ENCODE results near the gene HSD17B11. TPM values are rescaled to one million over a fixed set of nuclear protein-coding genes. Genes with fewer than 3 reads are reported as not detected.

The HSD17B11 gene
- total RNA-seq, 1 experiment from 2014 or later: 47.4 TPM

DNA sequence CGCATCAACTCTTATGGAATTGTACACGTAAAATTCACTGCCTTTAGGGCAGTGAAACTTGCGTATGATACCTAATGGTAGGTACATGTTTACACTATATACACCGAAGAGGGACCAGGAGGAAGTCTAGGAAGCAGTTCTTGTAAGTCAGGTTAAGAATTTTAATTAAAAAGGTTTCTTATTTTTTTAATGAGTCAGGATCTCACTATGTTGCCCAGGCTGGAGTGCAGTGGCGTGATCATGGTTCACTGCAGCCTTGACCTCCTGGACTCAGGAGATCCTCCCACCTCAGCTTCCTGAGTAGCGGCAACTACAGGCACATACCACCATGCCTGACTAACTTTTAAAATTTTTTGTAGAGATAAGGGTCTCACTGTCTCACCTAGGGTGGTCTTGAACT is 38.0 kb upstream of the HSD17B11 start (continued):
- TF ChIP-seq, protein P1, sequence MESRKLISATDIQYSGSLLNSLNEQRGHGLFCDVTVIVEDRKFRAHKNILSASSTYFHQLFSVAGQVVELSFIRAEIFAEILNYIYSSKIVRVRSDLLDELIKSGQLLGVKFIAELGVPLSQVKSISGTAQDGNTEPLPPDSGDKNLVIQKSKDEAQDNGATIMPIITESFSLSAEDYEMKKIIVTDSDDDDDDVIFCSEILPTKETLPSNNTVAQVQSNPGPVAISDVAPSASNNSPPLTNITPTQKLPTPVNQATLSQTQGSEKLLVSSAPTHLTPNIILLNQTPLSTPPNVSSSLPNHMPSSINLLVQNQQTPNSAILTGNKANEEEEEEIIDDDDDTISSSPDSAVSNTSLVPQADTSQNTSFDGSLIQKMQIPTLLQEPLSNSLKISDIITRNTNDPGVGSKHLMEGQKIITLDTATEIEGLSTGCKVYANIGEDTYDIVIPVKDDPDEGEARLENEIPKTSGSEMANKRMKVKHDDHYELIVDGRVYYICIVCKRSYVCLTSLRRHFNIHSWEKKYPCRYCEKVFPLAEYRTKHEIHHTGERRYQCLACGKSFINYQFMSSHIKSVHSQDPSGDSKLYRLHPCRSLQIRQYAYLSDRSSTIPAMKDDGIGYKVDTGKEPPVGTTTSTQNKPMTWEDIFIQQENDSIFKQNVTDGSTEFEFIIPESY (IDR thresholded peaks at IDR 0.05; ENCODE audit: extremely low read depth, insufficient replicate concordance, low read length): no peak
- TF ChIP-seq, protein P2, sequence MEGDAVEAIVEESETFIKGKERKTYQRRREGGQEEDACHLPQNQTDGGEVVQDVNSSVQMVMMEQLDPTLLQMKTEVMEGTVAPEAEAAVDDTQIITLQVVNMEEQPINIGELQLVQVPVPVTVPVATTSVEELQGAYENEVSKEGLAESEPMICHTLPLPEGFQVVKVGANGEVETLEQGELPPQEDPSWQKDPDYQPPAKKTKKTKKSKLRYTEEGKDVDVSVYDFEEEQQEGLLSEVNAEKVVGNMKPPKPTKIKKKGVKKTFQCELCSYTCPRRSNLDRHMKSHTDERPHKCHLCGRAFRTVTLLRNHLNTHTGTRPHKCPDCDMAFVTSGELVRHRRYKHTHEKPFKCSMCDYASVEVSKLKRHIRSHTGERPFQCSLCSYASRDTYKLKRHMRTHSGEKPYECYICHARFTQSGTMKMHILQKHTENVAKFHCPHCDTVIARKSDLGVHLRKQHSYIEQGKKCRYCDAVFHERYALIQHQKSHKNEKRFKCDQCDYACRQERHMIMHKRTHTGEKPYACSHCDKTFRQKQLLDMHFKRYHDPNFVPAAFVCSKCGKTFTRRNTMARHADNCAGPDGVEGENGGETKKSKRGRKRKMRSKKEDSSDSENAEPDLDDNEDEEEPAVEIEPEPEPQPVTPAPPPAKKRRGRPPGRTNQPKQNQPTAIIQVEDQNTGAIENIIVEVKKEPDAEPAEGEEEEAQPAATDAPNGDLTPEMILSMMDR (IDR thresholded peaks at IDR 0.05 in 2 of 3, conservative IDR thresholded peaks at IDR 0.05 in 1 of 3; ENCODE audit: borderline replicate concordance in 1 of 3, insufficient read depth in 1 of 3, low read depth in 2 of 3, low read length in 2 of 3): no peak
- TF ChIP-seq SRF (IDR thresholded peaks at IDR 0.05; ENCODE audit: low read depth): no peak
- no peak for TF ChIP-seq ZNF274 (IDR thresholded peaks at IDR 0.05; ENCODE audit: low read depth, low read length)
- TF ChIP-seq SP1 (IDR thresholded peaks at IDR 0.05; ENCODE audit: low read depth): no peak

DNA sequence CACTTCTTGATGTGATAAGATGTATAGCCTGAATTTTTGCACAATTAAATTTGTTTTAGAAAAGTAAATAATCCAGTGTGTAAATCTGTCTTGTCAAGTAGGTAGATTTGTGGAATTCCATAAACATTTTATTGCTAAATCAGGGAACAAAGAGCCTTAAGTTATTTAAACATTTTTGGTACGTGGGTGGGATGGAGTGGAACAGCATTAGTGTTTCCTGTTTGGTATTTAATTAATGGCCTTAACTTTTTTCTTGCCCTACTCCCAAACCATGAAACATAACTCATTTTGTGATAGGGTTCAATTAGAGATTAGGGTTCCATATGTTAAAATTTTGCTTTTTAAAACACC is 36.5 kb upstream of the HSD17B11 start:
- no peak for DNase-seq (ENCODE audit: low read depth, low spot score)
- POLR2A ChIA-PET: interaction anchor here (0.6 kb wide), 1 partner anchor 198 kb away, joined by 3 read pairs; no protein-coding TSS in a partner anchor
- TF ChIP-seq, protein P1 (IDR thresholded peaks at IDR 0.05; ENCODE audit: extremely low read depth, insufficient replicate concordance, low read length): no peak
- no peak for TF ChIP-seq JUND (IDR thresholded peaks at IDR 0.05)
- TF ChIP-seq EGR1 (IDR thresholded peaks at IDR 0.05; ENCODE audit: low read depth): no peak
- TF ChIP-seq, protein P3, sequence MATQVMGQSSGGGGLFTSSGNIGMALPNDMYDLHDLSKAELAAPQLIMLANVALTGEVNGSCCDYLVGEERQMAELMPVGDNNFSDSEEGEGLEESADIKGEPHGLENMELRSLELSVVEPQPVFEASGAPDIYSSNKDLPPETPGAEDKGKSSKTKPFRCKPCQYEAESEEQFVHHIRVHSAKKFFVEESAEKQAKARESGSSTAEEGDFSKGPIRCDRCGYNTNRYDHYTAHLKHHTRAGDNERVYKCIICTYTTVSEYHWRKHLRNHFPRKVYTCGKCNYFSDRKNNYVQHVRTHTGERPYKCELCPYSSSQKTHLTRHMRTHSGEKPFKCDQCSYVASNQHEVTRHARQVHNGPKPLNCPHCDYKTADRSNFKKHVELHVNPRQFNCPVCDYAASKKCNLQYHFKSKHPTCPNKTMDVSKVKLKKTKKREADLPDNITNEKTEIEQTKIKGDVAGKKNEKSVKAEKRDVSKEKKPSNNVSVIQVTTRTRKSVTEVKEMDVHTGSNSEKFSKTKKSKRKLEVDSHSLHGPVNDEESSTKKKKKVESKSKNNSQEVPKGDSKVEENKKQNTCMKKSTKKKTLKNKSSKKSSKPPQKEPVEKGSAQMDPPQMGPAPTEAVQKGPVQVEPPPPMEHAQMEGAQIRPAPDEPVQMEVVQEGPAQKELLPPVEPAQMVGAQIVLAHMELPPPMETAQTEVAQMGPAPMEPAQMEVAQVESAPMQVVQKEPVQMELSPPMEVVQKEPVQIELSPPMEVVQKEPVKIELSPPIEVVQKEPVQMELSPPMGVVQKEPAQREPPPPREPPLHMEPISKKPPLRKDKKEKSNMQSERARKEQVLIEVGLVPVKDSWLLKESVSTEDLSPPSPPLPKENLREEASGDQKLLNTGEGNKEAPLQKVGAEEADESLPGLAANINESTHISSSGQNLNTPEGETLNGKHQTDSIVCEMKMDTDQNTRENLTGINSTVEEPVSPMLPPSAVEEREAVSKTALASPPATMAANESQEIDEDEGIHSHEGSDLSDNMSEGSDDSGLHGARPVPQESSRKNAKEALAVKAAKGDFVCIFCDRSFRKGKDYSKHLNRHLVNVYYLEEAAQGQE (IDR thresholded peaks at IDR 0.05; ENCODE audit: low read depth): no peak
- TF ChIP-seq CBX3 (IDR thresholded peaks at IDR 0.05; ENCODE audit: low read depth): no peak
- no peak for TF ChIP-seq EZH2 (IDR thresholded peaks at IDR 0.05)
- TF ChIP-seq POLR2A (IDR thresholded peaks at IDR 0.05; ENCODE audit: borderline replicate concordance, extremely low read depth, insufficient read depth, insufficient read length): no peak
- no peak for TF ChIP-seq CEBPB (IDR thresholded peaks at IDR 0.05; ENCODE audit: low read depth)
- TF ChIP-seq ELF1 (IDR thresholded peaks at IDR 0.05; ENCODE audit: borderline replicate concordance, low read depth): no peak
- TF ChIP-seq SRF (IDR thresholded peaks at IDR 0.05; ENCODE audit: low read depth): no peak
- TF ChIP-seq TCF7L2 (IDR thresholded peaks at IDR 0.05; ENCODE audit: borderline replicate concordance, extremely low read depth, insufficient read depth, insufficient read length): no peak
- TF ChIP-seq, protein P4, sequence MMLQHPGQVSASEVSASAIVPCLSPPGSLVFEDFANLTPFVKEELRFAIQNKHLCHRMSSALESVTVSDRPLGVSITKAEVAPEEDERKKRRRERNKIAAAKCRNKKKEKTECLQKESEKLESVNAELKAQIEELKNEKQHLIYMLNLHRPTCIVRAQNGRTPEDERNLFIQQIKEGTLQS (IDR thresholded peaks at IDR 0.05): no peak

More for the DNA sequence above, 36.5 kb upstream of the HSD17B11 start:
- no peaks in the 10 kb centered on the region for H3K36me3 ChIP-seq (ENCODE audit: control insufficient read depth in 1 of 2, insufficient read depth in 2 of 2, low read length in 2 of 2)
- no peak overlapping the region for H2AFZ ChIP-seq (ENCODE audit: low read depth, low read length, poor library complexity, severe bottlenecking)
- no TSS peak for BruUV-seq (replicated peaks)
- no peak overlapping the region for H3K4me2 ChIP-seq (ENCODE audit: low read length)
- no peak overlapping the region for H3K4me3 ChIP-seq (replicated peaks in 1 of 2; ENCODE audit: low read depth in 1 of 2, low read length in 2 of 2)
- intact Hi-C loops (cut with micrococcal nuclease): no loop called here
- H3K27ac ChIP-seq (ENCODE audit: low read depth, low read length): no peak overlapping the region
- no peaks in the 10 kb centered on the region for H3K9me3 ChIP-seq (ENCODE audit: control insufficient read depth in 1 of 2, insufficient read depth in 1 of 2, low read depth in 1 of 2, low read length in 2 of 2)
- H3K27me3 ChIP-seq (ENCODE audit: insufficient read depth, low read length): no peaks in the 10 kb centered on the region
- 0 out of 2 replicates have a peak, but pooled peaks cover 3% of the 10 kb centered on the region for H4K20me1 ChIP-seq (ENCODE audit: insufficient read depth)
- H3K79me2 ChIP-seq (ENCODE audit: insufficient read depth, low read length): peaks cover 85% of the 10 kb centered on the region
- no peaks in the 10 kb centered on the region for H3K9me2 ChIP-seq (ENCODE audit: insufficient read depth)
- peaks cover 8 to 13% of the 10 kb centered on the region in 2 experiments; a peak in 3 of 4 replicates for H3K4me1 ChIP-seq (ENCODE audit: control insufficient read depth in 1 of 2, insufficient read depth in 2 of 2, low read length in 2 of 2)
- ChIA-PET RAD21 (ENCODE audit: low non-redundant PET in 1 of 2, low total read pairs in 2 of 2, uncharacterized antibody in 2 of 2, unreplicated experiment in 2 of 2) (no interaction called here), CTCF (no interaction called here)
- H3K9ac ChIP-seq (ENCODE audit: low read length): no peak overlapping the region
- ATAC-seq: no peak
